H4 (cell line): ENCODE results near the gene RIMBP2. TPM values are rescaled to one million over a fixed set of nuclear protein-coding genes. Genes with fewer than 3 reads are reported as not detected.

Source experiments
- DNase-seq: peaks from one replicate; pipeline ENCODE4 v3.0.0-alpha.2; 2015; ENCODE audit warnings: low spot score
- total RNA-seq: library from RNA; depleted of rRNA; stranded (reverse); fragments of >200 nt; shearing (Covaris generic); gene quantifications from 2 replicates; pipeline ENCODE4 v1.2.3, GENCODE V29; 2014

The RIMBP2 gene
- total RNA-seq, 1 experiment from 2014 or later = 0.50 TPM

GRCh38 chr12:130463818-130464670 lies 252.1 kb downstream of the RIMBP2 start:
- DNase-seq = no peak

- no peak for DNase-seq
Observed at GRCh38 chr12:130463275-130463658, 252.8 kb downstream of the RIMBP2 start.

- no peak for DNase-seq
Observed at GRCh38 chr12:130462558-130463274, 253.4 kb downstream of the RIMBP2 start.

- DNase-seq = no peak
Observed at GRCh38 chr12:130461839-130462557, 254.1 kb downstream of the RIMBP2 start.

- no peak for DNase-seq
Observed at GRCh38 chr12:130461447-130461815, 254.7 kb downstream of the RIMBP2 start.

- no peak for DNase-seq
Observed at GRCh38 chr12:130460611-130461446, 255.3 kb downstream of the RIMBP2 start.

- no peak for DNase-seq
Observed at GRCh38 chr12:130459916-130460315, 256.2 kb downstream of the RIMBP2 start.

GRCh38 chr12:130458341-130458740 lies 257.8 kb downstream of the RIMBP2 start:
- no peak for DNase-seq

- no peak for DNase-seq
Observed at GRCh38 chr12:130457215-130457614, 258.9 kb downstream of the RIMBP2 start.

- DNase-seq = no peak
Observed at GRCh38 chr12:130456375-130457199, 259.5 kb downstream of the RIMBP2 start.

- no peak for DNase-seq
Observed at GRCh38 chr12:130455161-130455560, 260.9 kb downstream of the RIMBP2 start.

GRCh38 chr12:130454296-130454695 lies 261.8 kb downstream of the RIMBP2 start:
- no peak for DNase-seq

GRCh38 chr12:130452546-130452945 lies 263.6 kb downstream of the RIMBP2 start:
- DNase-seq = no peak

GRCh38 chr12:130451001-130451930 lies 264.8 kb downstream of the RIMBP2 start:
- DNase-seq = no peak

- DNase-seq = no peak
Observed at GRCh38 chr12:130449291-130449690, 266.8 kb downstream of the RIMBP2 start.

- no peak for DNase-seq
Observed at GRCh38 chr12:130448044-130448821, 267.9 kb downstream of the RIMBP2 start.

- DNase-seq = no peak
Observed at GRCh38 chr12:130447655-130447965, 268.5 kb downstream of the RIMBP2 start.

GRCh38 chr12:130446846-130447654 lies 269.0 kb downstream of the RIMBP2 start:
- no peak for DNase-seq
